Smooth muscle cell (in vitro differentiated cells): ENCODE measurements around the gene NTSR1. TPM values are rescaled to one million over a fixed set of nuclear protein-coding genes. Genes with fewer than 3 reads are reported as not detected.

Experiments used
- DNase-seq: peaks from one replicate; lab custom pipeline; 2025; ENCODE audit not compliant: unreplicated experiment; lab: John Stamatoyannopoulos, UW
- H2AFZ ChIP-seq: fragments of 200-600 bp; sonication (generic); 2 replicates; pipeline ENCODE4 v1.6.0; 2016; ENCODE audit warnings: antibody characterized with exemption, low read depth, mild to moderate bottlenecking
- H3F3A ChIP-seq: fragments of 200-600 bp; sonication (generic); 2 replicates; pipeline ENCODE4 v1.6.0; 2017; ENCODE audit warnings: antibody characterized with exemption, low read depth
- H3K27ac ChIP-seq: fragments of 200-600 bp; sonication (generic); 2 replicates; pipeline ENCODE4 v1.5.1; 2016; ENCODE audit warnings: low read depth, mild to moderate bottlenecking
- H3K27me3 ChIP-seq: fragments of 200-600 bp; sonication (generic); 2 replicates; pipeline ENCODE4 v1.6.1; 2016; ENCODE audit warnings: low read depth, mild to moderate bottlenecking
- H3K36me3 ChIP-seq: fragments of 200-600 bp; sonication (generic); 2 replicates; pipeline ENCODE4 v1.5.1; 2016; ENCODE audit warnings: low read depth
- H3K4me1 ChIP-seq: fragments of 200-600 bp; sonication (generic); 2 replicates; pipeline ENCODE4 v1.5.1; 2016; ENCODE audit warnings: low read depth
- H3K4me2 ChIP-seq: fragments of 200-600 bp; sonication (generic); 2 replicates; pipeline ENCODE4 v1.6.0; 2016; ENCODE audit warnings: mild to moderate bottlenecking
- H3K4me3 ChIP-seq: fragments of 200-600 bp; sonication (generic); 2 replicates; pipeline ENCODE4 v1.5.1; 2016; ENCODE audit warnings: mild to moderate bottlenecking
- H3K79me2 ChIP-seq: fragments of 200-600 bp; sonication (generic); 2 replicates; pipeline ENCODE4 v1.6.0; 2016; ENCODE audit warnings: low read depth, mild to moderate bottlenecking
- H3K9ac ChIP-seq: fragments of 200-600 bp; sonication (generic); 2 replicates; pipeline ENCODE4 v1.6.0; 2016; ENCODE audit warnings: low read depth
- H3K9me3 ChIP-seq: fragments of 200-600 bp; sonication (generic); replicated peaks from 2 replicates; pipeline ENCODE4 v1.5.1; 2016; ENCODE audit warnings: low read depth
- H4K20me1 ChIP-seq: fragments of 200-600 bp; sonication (generic); 2 replicates; pipeline ENCODE4 v1.6.0; 2016; ENCODE audit warnings: low read depth
- CTCF ChIP-seq: fragments of 200-600 bp; sonication (generic); IDR thresholded peaks from 2 replicates; pipeline ENCODE4 v1.5.1; 2017; ENCODE audit warnings: borderline replicate concordance, mild to moderate bottlenecking, antibody characterized with exemption; ENCODE audit not compliant: insufficient read depth, poor library complexity, severe bottlenecking
- WGBS: methylation state at CpG from one replicate; pipeline ENCODE4 v1.1.7; 2016; ENCODE audit warnings: low lambda C conversion rate; 5-methylcytosine and 5-hydroxymethylcytosine counted together
- polyA plus RNA-seq: library from polyadenylated mRNA; unstranded; fragments of >200 nt; fragmentation: Nextera tagmentation; extraction: Ambion mirVana; gene quantifications from 2 replicates; pipeline ENCODE4 v1.2.1, GENCODE V29; 2016
- total RNA-seq: library from RNA; depleted of rRNA; stranded (reverse); fragments of >200 nt; gene quantifications from 2 replicates; pipeline ENCODE4 v1.2.3, GENCODE V29; 2014

NTSR1 gene
- total and polyA plus RNA-seq, 2 experiments from 2014 or later = 0.09 TPM; not detected in 1

DNA sequence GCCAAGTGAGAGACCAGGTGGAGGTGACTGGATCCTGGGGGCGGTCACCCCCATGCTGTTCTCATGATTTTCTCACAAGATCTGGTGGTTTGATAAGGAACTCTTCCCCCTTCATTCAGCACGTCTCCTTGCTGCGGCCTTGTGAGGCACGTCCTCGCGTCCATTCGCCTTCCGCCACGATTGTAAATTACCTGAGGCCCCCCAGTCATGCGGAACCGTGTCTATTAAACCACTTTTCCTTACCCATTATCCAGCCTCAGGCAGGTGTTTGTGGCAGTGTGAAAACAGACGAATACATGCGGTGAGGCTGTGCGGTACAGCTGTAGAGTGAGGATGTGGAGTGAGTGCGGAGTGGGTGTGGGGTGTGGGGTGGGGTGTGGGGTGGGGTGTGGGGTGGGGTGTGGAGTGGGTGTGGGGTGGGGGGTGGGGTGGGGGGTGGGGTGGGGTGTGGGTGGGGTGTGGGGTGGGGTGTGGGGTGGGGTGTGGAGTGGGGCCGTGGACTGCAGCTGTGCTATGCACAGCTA lies 12.1 kb upstream of the NTSR1 start:
- Histone ChIP-seq H3K79me2 (no peaks in the 10 kb centered on the region), H3K36me3 (no peaks in the 10 kb centered on the region), H3F3A (no peaks in the 10 kb centered on the region), H4K20me1 (no peaks in the 10 kb centered on the region), H2AFZ (no peak overlapping the region), H3K9ac (no peak overlapping the region), H3K4me3 (no peak overlapping the region), H3K9me3 (no peaks in the 10 kb centered on the region), H3K4me2 (no peak overlapping the region), H3K27me3 (no peaks in the 10 kb centered on the region), H3K27ac (no peak overlapping the region), H3K4me1 (no peaks in the 10 kb centered on the region)
- no peak for DNase-seq
- TF ChIP-seq CTCF = no peak
- 90% methylated on average over 15 of the region's 16 CpGs for WGBS

GRCh38 chr20:62696989-62697388 lies 11.6 kb upstream of the NTSR1 start:
- Histone ChIP-seq H3K9ac (no peak overlapping the region), H3F3A (no peaks in the 10 kb centered on the region), H3K4me2 (no peak overlapping the region), H4K20me1 (no peaks in the 10 kb centered on the region), H3K4me3 (no peak overlapping the region), H3K9me3 (no peaks in the 10 kb centered on the region), H3K36me3 (no peaks in the 10 kb centered on the region), H3K27me3 (no peaks in the 10 kb centered on the region), H3K4me1 (no peaks in the 10 kb centered on the region), H3K79me2 (no peaks in the 10 kb centered on the region), H2AFZ (no peak overlapping the region), H3K27ac (no peak overlapping the region)
- no peak for TF ChIP-seq CTCF
- no peak for DNase-seq
- 94% methylated on average over 10 of the region's 10 CpGs for WGBS

GRCh38 chr20:62697468-62697912 lies 11.1 kb upstream of the NTSR1 start:
- no peak for DNase-seq
- H3K4me3 ChIP-seq = no peak overlapping the region
- H4K20me1 ChIP-seq = no peaks in the 10 kb centered on the region
- TF ChIP-seq CTCF = no peak
- no peak overlapping the region for H3K9ac ChIP-seq
- 90% methylated on average over 11 of the region's 11 CpGs for WGBS
- H3K27me3 ChIP-seq = no peaks in the 10 kb centered on the region
- H3K9me3 ChIP-seq = no peaks in the 10 kb centered on the region
- no peak overlapping the region for H3K27ac ChIP-seq
- no peak overlapping the region for H3K4me2 ChIP-seq
- H3K36me3 ChIP-seq = no peaks in the 10 kb centered on the region
- H3K4me1 ChIP-seq = no peaks in the 10 kb centered on the region
- no peaks in the 10 kb centered on the region for H3K79me2 ChIP-seq
- no peak overlapping the region for H2AFZ ChIP-seq
- no peaks in the 10 kb centered on the region for H3F3A ChIP-seq

DNA sequence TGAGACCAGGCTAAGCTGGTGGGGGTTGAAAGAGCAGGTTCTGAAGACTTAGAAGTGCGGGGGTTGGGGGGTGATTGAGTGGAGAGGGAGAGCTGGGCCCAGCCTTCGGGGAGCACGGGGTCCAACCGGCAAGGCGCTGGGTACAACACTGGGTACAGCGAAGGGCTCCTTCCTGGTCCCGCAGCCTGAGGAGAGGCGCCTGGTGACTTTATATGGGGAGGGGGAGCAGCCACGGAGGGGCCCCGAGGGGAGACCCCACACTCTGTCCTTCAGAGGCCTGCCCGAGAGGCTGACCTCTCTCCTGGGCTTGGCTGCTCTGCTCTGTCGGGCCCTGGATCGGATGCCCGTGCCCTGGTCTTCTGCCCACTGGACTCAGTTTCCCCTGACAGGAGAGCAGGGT lies 10.4 kb upstream of the NTSR1 start:
- H3K27me3 ChIP-seq = no peaks in the 10 kb centered on the region
- DNase-seq = no peak
- H3F3A ChIP-seq = no peaks in the 10 kb centered on the region
- no peaks in the 10 kb centered on the region for H3K4me1 ChIP-seq
- TF ChIP-seq CTCF = no peak
- WGBS = 93% methylated on average over 8 of the region's 14 CpGs
- no peak overlapping the region for H3K27ac ChIP-seq
- no peaks in the 10 kb centered on the region for H3K36me3 ChIP-seq
- H3K4me2 ChIP-seq = no peak overlapping the region
- no peaks in the 10 kb centered on the region for H4K20me1 ChIP-seq
- H2AFZ ChIP-seq = no peak overlapping the region
- no peak overlapping the region for H3K9ac ChIP-seq
- H3K9me3 ChIP-seq = no peaks in the 10 kb centered on the region
- no peaks in the 10 kb centered on the region for H3K79me2 ChIP-seq
- no peak overlapping the region for H3K4me3 ChIP-seq
